Right cardiac atrium (tissue), 5 donors: ENCODE results near the gene DPH1. TPM values are rescaled to one million over a fixed set of nuclear protein-coding genes. Genes with fewer than 3 reads are reported as not detected.

Experiments
- ATAC-seq, 2 donors: fragments of 200-7000 bp; cut with Tn5 transposase; one replicate each; pipeline versions ENCODE4 v1.8.0 to v1.9.1; 2020; ENCODE audit warnings: moderate library complexity in 2 of 2, mild to moderate bottlenecking in 1 of 2
- DNase-seq, 3 donors: peaks; one replicate each; pipeline ENCODE4 v3.0.0-alpha.2; 2020
- H3K27ac ChIP-seq: one replicate; pipeline ENCODE4 v1.5.1; 2013; ENCODE audit warnings: mild to moderate bottlenecking, low read length, control low read depth, moderate library complexity
- H3K27me3 ChIP-seq: one replicate; pipeline ENCODE4 v1.6.1; 2013; ENCODE audit not compliant: control insufficient read depth, insufficient read depth
- H3K4me1 ChIP-seq: one replicate; pipeline ENCODE4 v1.6.1; 2013; ENCODE audit warnings: low read length; ENCODE audit not compliant: control insufficient read depth, insufficient read depth
- H3K4me3 ChIP-seq: one replicate; pipeline ENCODE4 v1.5.1; 2013; ENCODE audit warnings: low read length, control low read depth
- H3K9me3 ChIP-seq: one replicate; pipeline ENCODE4 v1.6.1; 2013; ENCODE audit warnings: low read length; ENCODE audit not compliant: control insufficient read depth
- WGBS: extraction: QIAGEN DNeasy Blood & Tissue Kit; methylation state at CpG from one replicate; pipeline ENCODE4 v1.1.7; 2013; 5-methylcytosine and 5-hydroxymethylcytosine counted together
- intact Hi-C, 4 donors: fragments of 100-400 bp; cut with DNase I; formaldehyde crosslinking; loops; one replicate each; pipeline versions ENCODE4 v1.11.0 to v1.14.0; 2022 to 2023
- polyA plus RNA-seq: library from polyadenylated mRNA; stranded (reverse); fragments of 200-250 nt; gene quantifications from one replicate; pipeline ENCODE4 v1.2.3, GENCODE V29; 2013
- total RNA-seq, 4 donors: library from RNA; stranded (reverse); fragmentation: NEBNext Ultra II Directional; extraction: Animal tissue kit (Norgen Biotek cat#: 25700); gene quantifications; one replicate each; pipeline ENCODE4 v1.2.1, GENCODE V29; 2021
- donor health status: healthy with polysubstance abuse.
- donor health status: DM: no; HTN: yes; CAD: no.
- donor health status: DM: no; HTN: no; CAD: no.
- donor health status: DM: no; HTN: yes; CAD: no; lungs with severe emphysema.
- donor health status: DM: yes; HTN: yes; CAD: no.

The DPH1 gene
- total and polyA plus RNA-seq, 5 donors: 20.5 to 30.7 (median 27.4) TPM

- DNase-seq (peak; percentile 55 to 80 (median 79)), ATAC-seq (peak in 1 of 2 donors; percentile 58)
- H3K4me1 ChIP-seq: no peaks in the 10 kb centered on the region
- no peaks in the 10 kb centered on the region for H3K27me3 ChIP-seq
- H3K27ac ChIP-seq: no peak overlapping the region
- intact Hi-C loops: loop anchor here in 1 of 4 donors (10.0 kb wide), 1 partner anchor 46 kb away; no protein-coding TSS in a partner anchor
- H3K4me3 ChIP-seq: no peak overlapping the region
- no peaks in the 10 kb centered on the region for H3K9me3 ChIP-seq
- 42% methylated on average over 8 of the region's 8 CpGs for WGBS
Observed at GRCh38 chr17:2020721-2021120, 9.2 kb upstream of the DPH1 start.

GRCh38 chr17:2022647-2023240, 7.2 kb upstream of the DPH1 start:
- Histone ChIP-seq H3K27me3 (no peaks in the 10 kb centered on the region), H3K4me3 (no peak overlapping the region), H3K27ac (no peak overlapping the region), H3K4me1 (no peaks in the 10 kb centered on the region), H3K9me3 (no peaks in the 10 kb centered on the region)
- 77% methylated on average over 15 of the region's 15 CpGs for WGBS
- intact Hi-C loops: loop anchor here in 1 of 4 donors (10.0 kb wide), 1 partner anchor 48 kb away; no protein-coding TSS in a partner anchor
- DNase-seq (peak in 1 of 3 donors; percentile 38), ATAC-seq (no peak)

- ATAC-seq (no peak), DNase-seq (peak in 1 of 3 donors; percentile 28)
- no peaks in the 10 kb centered on the region for H3K4me1 ChIP-seq
- H3K9me3 ChIP-seq: no peaks in the 10 kb centered on the region
- no peak overlapping the region for H3K4me3 ChIP-seq
- H3K27ac ChIP-seq: no peak overlapping the region
- no peaks in the 10 kb centered on the region for H3K27me3 ChIP-seq
- WGBS: 59% methylated on average over 16 of the region's 16 CpGs
- intact Hi-C loops: loop anchor here in 1 of 4 donors (10.0 kb wide), 1 partner anchor 48 kb away; no protein-coding TSS in a partner anchor
Observed at GRCh38 chr17:2023256-2023655, 6.7 kb upstream of the DPH1 start.

- H3K9me3 ChIP-seq: no peaks in the 10 kb centered on the region
- 1% methylated on average over 85 of the region's 85 CpGs for WGBS
- H3K4me1 ChIP-seq: no peaks in the 10 kb centered on the region
- ATAC-seq (peak; percentile 6 to 26), DNase-seq (peak; percentile 71 to 77 (median 77))
- peak overlapping the region; percentile 62 for H3K4me3 ChIP-seq
- no peak overlapping the region for H3K27ac ChIP-seq
- intact Hi-C loops: loop anchor here in 1 of 4 donors (10.0 kb wide), 1 partner anchor 49 kb away; no protein-coding TSS in a partner anchor
- H3K27me3 ChIP-seq: no peaks in the 10 kb centered on the region
Observed at GRCh38 chr17:2023692-2024571, 6.0 kb upstream of the DPH1 start.

- Histone ChIP-seq H3K27ac (no peak overlapping the region), H3K4me1 (no peaks in the 10 kb centered on the region), H3K9me3 (no peaks in the 10 kb centered on the region), H3K4me3 (peak overlapping the region; percentile 62), H3K27me3 (no peaks in the 10 kb centered on the region)
- WGBS: under 1% methylated on average over 73 of the region's 73 CpGs
- intact Hi-C loops: loop anchor here in 2 of 4 donors (5.0 to 10.0 kb wide), 2 partner anchors 50 to 452 kb away; no protein-coding TSS in a partner anchor
- DNase-seq (peak in 1 of 3 donors; percentile 47), ATAC-seq (no peak)
Observed at GRCh38 chr17:2024572-2025219, 5.3 kb upstream of the DPH1 start.

- ATAC-seq (peak; percentile 55 to 59), DNase-seq (peak; percentile 77 to 91 (median 88))
- Histone ChIP-seq H3K4me1 (no peaks in the 10 kb centered on the region), H3K9me3 (no peaks in the 10 kb centered on the region), H3K27me3 (no peaks in the 10 kb centered on the region), H3K4me3 (peak within 1 kb of the TSS; percentile 62), H3K27ac (peak within 1 kb of the TSS; percentile 74)
- WGBS: under 1% methylated on average over 47 of the region's 47 CpGs
- intact Hi-C loops: loop anchor here in 2 of 4 donors (5.0 to 10.0 kb wide), 2 partner anchors 50 to 453 kb away; no protein-coding TSS in a partner anchor
Observed at GRCh38 chr17:2025220-2025621, 4.7 kb upstream of the DPH1 start, which contains the start of gene RTN4RL1. Gene RTN4RL1 (minus strand): TSS chr17:2025334. CDS start chr17:2024865, 469 bp downstream.

- WGBS: 1% methylated on average over 55 of the region's 55 CpGs
- H3K4me1 ChIP-seq: no peaks in the 10 kb centered on the region
- peak; percentile 77 to 91 (median 89) for DNase-seq
Observed at GRCh38 chr17:2025622-2026309, 4.2 kb upstream of the DPH1 start.

GRCh38 chr17:2027528-2028233, 2.3 kb upstream of the DPH1 start:
- WGBS: 47% methylated on average over 11 of the region's 11 CpGs
- no peak overlapping the region for H3K4me3 ChIP-seq
- no peaks in the 10 kb centered on the region for H3K9me3 ChIP-seq
- no peaks in the 10 kb centered on the region for H3K27me3 ChIP-seq
- no peak for ATAC-seq
- intact Hi-C loops: loop anchor here (2.0 to 10.0 kb wide), 4 partner anchors 53 to 455 kb away; no protein-coding TSS in a partner anchor
- H3K27ac ChIP-seq: peak overlapping the region; percentile 25
- peaks cover 2% of the 10 kb centered on the region for H3K4me1 ChIP-seq
- peak in 2 of 3 donors; percentile 51 to 71 for DNase-seq

More at GRCh38 chr17:2025622-2026309, 4.2 kb upstream of the DPH1 start:
- Histone ChIP-seq H3K27me3 (no peaks in the 10 kb centered on the region), H3K4me3 (peak overlapping the region; percentile 62), H3K27ac (peak overlapping the region; percentile 74), H3K9me3 (no peaks in the 10 kb centered on the region)
- intact Hi-C loops: loop anchor here (2.0 to 10.0 kb wide), 4 partner anchors 51 to 453 kb away; no protein-coding TSS in a partner anchor
- peak; percentile 55 to 62 for ATAC-seq

- no peaks in the 10 kb centered on the region for H3K9me3 ChIP-seq
- peaks cover 2% of the 10 kb centered on the region for H3K4me1 ChIP-seq
- DNase-seq (no peak), ATAC-seq (no peak)
- WGBS: 68% methylated on average over 5 of the region's 5 CpGs
- H3K27ac ChIP-seq: no peak overlapping the region
- H3K27me3 ChIP-seq: no peaks in the 10 kb centered on the region
- intact Hi-C loops: loop anchor here in 2 of 4 donors (2.0 to 10.0 kb wide), 3 partner anchors 53 to 456 kb away; no protein-coding TSS in a partner anchor
- H3K4me3 ChIP-seq: no peak overlapping the region
Observed at GRCh38 chr17:2028234-2028614, 1.7 kb upstream of the DPH1 start.
